ENCODE results near the gene SLC22A7.

- TF ChIP-seq, protein P1, sequence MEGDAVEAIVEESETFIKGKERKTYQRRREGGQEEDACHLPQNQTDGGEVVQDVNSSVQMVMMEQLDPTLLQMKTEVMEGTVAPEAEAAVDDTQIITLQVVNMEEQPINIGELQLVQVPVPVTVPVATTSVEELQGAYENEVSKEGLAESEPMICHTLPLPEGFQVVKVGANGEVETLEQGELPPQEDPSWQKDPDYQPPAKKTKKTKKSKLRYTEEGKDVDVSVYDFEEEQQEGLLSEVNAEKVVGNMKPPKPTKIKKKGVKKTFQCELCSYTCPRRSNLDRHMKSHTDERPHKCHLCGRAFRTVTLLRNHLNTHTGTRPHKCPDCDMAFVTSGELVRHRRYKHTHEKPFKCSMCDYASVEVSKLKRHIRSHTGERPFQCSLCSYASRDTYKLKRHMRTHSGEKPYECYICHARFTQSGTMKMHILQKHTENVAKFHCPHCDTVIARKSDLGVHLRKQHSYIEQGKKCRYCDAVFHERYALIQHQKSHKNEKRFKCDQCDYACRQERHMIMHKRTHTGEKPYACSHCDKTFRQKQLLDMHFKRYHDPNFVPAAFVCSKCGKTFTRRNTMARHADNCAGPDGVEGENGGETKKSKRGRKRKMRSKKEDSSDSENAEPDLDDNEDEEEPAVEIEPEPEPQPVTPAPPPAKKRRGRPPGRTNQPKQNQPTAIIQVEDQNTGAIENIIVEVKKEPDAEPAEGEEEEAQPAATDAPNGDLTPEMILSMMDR (conservative IDR thresholded peaks at IDR 0.05; ENCODE audit: low read length), result no peak
- TF ChIP-seq EZH2phosphoT487 (IDR thresholded peaks at IDR 0.05; ENCODE audit: borderline replicate concordance), result no peak
Observed at GRCh38 chr6:43347444-43347843, 49.4 kb downstream of the SLC22A7 start.
